Measurements from ENCODE around the gene IFITM5.

DNA sequence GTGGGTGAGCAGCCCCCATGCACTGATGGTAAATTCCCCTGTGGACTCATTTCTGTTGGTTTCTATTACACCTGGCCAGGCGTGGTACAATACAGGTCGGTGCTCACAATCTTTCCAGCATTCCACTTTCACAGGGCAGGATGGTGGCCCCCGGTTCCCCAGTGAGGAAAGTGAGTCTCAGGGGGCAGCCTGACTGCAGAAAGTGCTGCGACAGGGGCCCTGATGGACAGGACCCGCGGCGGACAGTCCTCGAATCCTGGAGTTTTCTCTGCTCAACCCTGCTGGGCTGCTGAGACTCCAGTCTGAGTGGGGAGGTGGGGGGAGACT, 13.5 kb downstream of the IFITM5 start:
- no peak for TF ChIP-seq FOXK2 (IDR thresholded peaks at IDR 0.05)
- no peak for TF ChIP-seq BHLHE40 (IDR thresholded peaks at IDR 0.05; ENCODE audit: borderline replicate concordance)
- TF ChIP-seq ELF4 (IDR thresholded peaks at IDR 0.05), result no peak
- no peak for TF ChIP-seq FOXM1 (IDR thresholded peaks at IDR 0.05; ENCODE audit: borderline replicate concordance)
- TF ChIP-seq FOXA1 (IDR thresholded peaks at IDR 0.05), result no peak
- no peak for TF ChIP-seq SP1 (IDR thresholded peaks at IDR 0.05)
- TF ChIP-seq SUZ12 (IDR thresholded peaks at IDR 0.05), result no peak
- no peak for TF ChIP-seq NFRKB (IDR thresholded peaks at IDR 0.05)
- TF ChIP-seq LEF1 (IDR thresholded peaks at IDR 0.05; ENCODE audit: borderline replicate concordance), result no peak

Data from HEK293T (cell line).